GM19035 (cell line): Measurements from ENCODE around the gene RPS6KB2.
A peak's percentile ranks its signal among the peaks of the same experiment; 100 is the strongest.

Experiments used
- ATAC-seq: cut with Tn5 transposase; IDR thresholded peaks from one replicate; pipeline ENCODE4 v1.9.1; 2021; ENCODE audit not compliant: unreplicated experiment

The RPS6KB2 gene

GRCh38 chr11:67428052-67429001, at the start of gene RPS6KB2:
Gene RPS6KB2, plus strand, starts transcription at chr11:67428494. Its CDS starts 52 bp downstream, at chr11:67428546.
- ATAC-seq, result peak; percentile 88

GRCh38 chr11:67378544-67378943, 49.8 kb upstream of the RPS6KB2 start:
- no peak for ATAC-seq

GRCh38 chr11:67379061-67380058, 48.9 kb upstream of the RPS6KB2 start:
- no peak for ATAC-seq

GRCh38 chr11:67381244-67381972, 46.9 kb upstream of the RPS6KB2 start:
- no peak for ATAC-seq

GRCh38 chr11:67382276-67383136, 45.8 kb upstream of the RPS6KB2 start:
- ATAC-seq, result peak; percentile 64

- ATAC-seq, result no peak
These were observed 43.4 kb upstream of the RPS6KB2 start for GRCh38 chr11:67384851-67385366.

GRCh38 chr11:67387069-67387468, 41.2 kb upstream of the RPS6KB2 start:
- ATAC-seq, result no peak

- ATAC-seq, result no peak
These were observed 40.8 kb upstream of the RPS6KB2 start for GRCh38 chr11:67387518-67387917.

- no peak for ATAC-seq
These were observed 38.8 kb upstream of the RPS6KB2 start for GRCh38 chr11:67389477-67389876.

GRCh38 chr11:67390947-67391303, 37.4 kb upstream of the RPS6KB2 start:
- ATAC-seq, result no peak

GRCh38 chr11:67391304-67392182, 36.8 kb upstream of the RPS6KB2 start, which contains the start of gene RAD9A:
Gene RAD9A, plus strand, starts transcription at chr11:67391986. Its CDS starts 59 bp downstream, at chr11:67392045.
- peak; percentile 64 for ATAC-seq

GRCh38 chr11:67392183-67392715, 36.0 kb upstream of the RPS6KB2 start:
- no peak for ATAC-seq

- ATAC-seq, result no peak
These were observed 34.9 kb upstream of the RPS6KB2 start for GRCh38 chr11:67393437-67393836.

GRCh38 chr11:67393990-67394389, 34.3 kb upstream of the RPS6KB2 start:
- no peak for ATAC-seq

- no peak for ATAC-seq
These were observed 32.6 kb upstream of the RPS6KB2 start for GRCh38 chr11:67395555-67396258.

- ATAC-seq, result no peak
These were observed 32.1 kb upstream of the RPS6KB2 start for GRCh38 chr11:67396259-67396581.

GRCh38 chr11:67396587-67397389, 31.5 kb upstream of the RPS6KB2 start:
- no peak for ATAC-seq
